K562 (cell line): ENCODE data around the gene ALKBH3. TPM values are rescaled to one million over a fixed set of nuclear protein-coding genes. Genes with fewer than 3 reads are reported as not detected.
A peak's percentile ranks its signal among the peaks of the same experiment; 100 is the strongest.

Source experiments
- CREBBP ChIP-seq: IDR thresholded peaks from one replicate; pipeline ENCODE4 v1.6.1; 2012; ENCODE audit warnings: low read depth, mild to moderate bottlenecking, control low read depth, inconsistent platforms, low read length
- E2F3 ChIP-seq: fragments of 250-450 bp; sonication (Bioruptor Pico); IDR thresholded peaks from 2 replicates; pipeline ENCODE4 v1.4.0; 2020; ENCODE audit warnings: mild to moderate bottlenecking
- FOXA3 ChIP-seq, 2 experiments: fragments of 450-650 bp in 1 of 2; sonication (generic) in 1 of 2; formaldehyde crosslinking; IDR thresholded peaks in 1 of 2; conservative IDR thresholded peaks in 1 of 2; 2 replicates each; pipeline versions ENCODE4 v1.4.0 to v1.8.0; 2020 to 2022; ENCODE audit warnings: mild to moderate bottlenecking in 2 of 2, missing genetic modification reagents in 1 of 2
- HNRNPUL1 ChIP-seq: fragments of 200-400 bp; formaldehyde crosslinking; IDR thresholded peaks from 2 replicates; pipeline ENCODE4 v1.6.1; 2017; ENCODE audit warnings: low read length
- LARP7 ChIP-seq: fragments of 450-650 bp; IDR thresholded peaks from 2 replicates; pipeline ENCODE4 v1.6.1; 2016
- MTA3 ChIP-seq: fragments of 450-650 bp; formaldehyde crosslinking; IDR thresholded peaks from 2 replicates; pipeline ENCODE4 v1.6.1; 2017; ENCODE audit warnings: mild to moderate bottlenecking, borderline replicate concordance
- MYNN ChIP-seq, 2 experiments: sonication (generic); formaldehyde crosslinking in 1 of 2; IDR thresholded peaks; 2 replicates each; pipeline versions ENCODE4 v1.5.0 to v1.6.1; 2016 to 2020; ENCODE audit warnings: antibody characterized with exemption in 1 of 2, missing genetic modification reagents in 1 of 2
- NFIC ChIP-seq: fragments of 450-650 bp; IDR thresholded peaks from 2 replicates; pipeline ENCODE4 v1.6.1; 2017; ENCODE audit warnings: mild to moderate bottlenecking, inconsistent platforms
- POLR2G ChIP-seq: fragments of 200-400 bp; formaldehyde crosslinking; IDR thresholded peaks from 2 replicates; pipeline ENCODE4 v1.6.1; 2017; ENCODE audit warnings: low read depth, mild to moderate bottlenecking, antibody characterized with exemption, low read length, moderate library complexity
- RAD21 ChIP-seq, 2 experiments: fragments of 250-450 bp in 1 of 2; fragments of 450-650 bp in 1 of 2; sonication (Bioruptor Pico) in 1 of 2; formaldehyde crosslinking in 1 of 2; IDR thresholded peaks in 1 of 2; conservative IDR thresholded peaks in 1 of 2; 2 replicates each; pipeline versions ENCODE4 v1.4.0 to v1.8.0; 2020 to 2022; ENCODE audit warnings: mild to moderate bottlenecking in 2 of 2, moderate library complexity in 1 of 2
- SIN3B ChIP-seq: fragments of 450-650 bp; IDR thresholded peaks from 2 replicates; pipeline ENCODE4 v1.6.1; 2017; ENCODE audit warnings: low read depth, mild to moderate bottlenecking, moderate library complexity
- SMC3 ChIP-seq: conservative IDR thresholded peaks from 2 replicates; pipeline ENCODE4 v1.6.1; 2011; ENCODE audit warnings: low read depth, low read length, improper control_type of control experiment; ENCODE audit not compliant: insufficient read depth
- SP1 ChIP-seq: sonication (generic); formaldehyde crosslinking; IDR thresholded peaks from 2 replicates; pipeline ENCODE4 v1.8.1; 2022; ENCODE audit warnings: mild to moderate bottlenecking, missing genetic modification reagents
- STAG1 ChIP-seq: sonication (generic); formaldehyde crosslinking; IDR thresholded peaks from 2 replicates; pipeline ENCODE4 v1.5.0; 2020; ENCODE audit warnings: missing genetic modification reagents, borderline replicate concordance
- ZNF184 ChIP-seq: sonication (generic); formaldehyde crosslinking; IDR thresholded peaks from 2 replicates; pipeline ENCODE4 v1.5.0; 2020; ENCODE audit warnings: missing genetic modification reagents
- ZNF696 ChIP-seq: fragments of 250-450 bp; sonication (Bioruptor Pico); conservative IDR thresholded peaks from 2 replicates; pipeline ENCODE4 v1.4.0; 2020; ENCODE audit warnings: mild to moderate bottlenecking, moderate library complexity
- ZNF780A ChIP-seq: fragments of 250-450 bp; sonication (Bioruptor Pico); IDR thresholded peaks from 2 replicates; pipeline ENCODE4 v1.5.0; 2021; ENCODE audit warnings: mild to moderate bottlenecking
- polyA plus RNA-seq, 8 experiments: library from polyadenylated mRNA; depleted of rRNA in 4 of 8; stranded (reverse) in 5 of 8; unstranded in 3 of 8; fragments of >200 nt; fragmentation: Nextera tagmentation in 2 of 8; fragmentation: Illumina TruSeq in 1 of 8; extraction: Ambion mirVana in 2 of 8; extraction: Trizol in 1 of 8; gene quantifications; 2 replicates each; pipeline versions ENCODE4 v1.2.1 to v1.2.3, GENCODE V29; 2011 to 2014; ENCODE audit warnings: inconsistent platforms in 1 of 8, missing spikeins in 1 of 8
- total RNA-seq, 7 experiments: library from RNA; depleted of rRNA in 6 of 7; stranded (reverse); fragments of >200 nt in 6 of 7; fragmentation: Illumina TruSeq in 2 of 7; extraction: Trizol in 2 of 7; gene quantifications; 2 replicates each; pipeline versions ENCODE4 v1.2.1 to v1.2.3, GENCODE V29; 2011 to 2021; ENCODE audit warnings: low replicate concordance in 1 of 7
- TF ChIP-seq, protein P1 (sequence below): fragments of 200-400 bp; formaldehyde crosslinking; IDR thresholded peaks from 2 replicates; pipeline ENCODE4 v1.6.1; 2017; ENCODE audit warnings: mild to moderate bottlenecking, low read depth, low read length, moderate library complexity

ALKBH3 gene
- total and polyA plus RNA-seq, 9 of the 15 experiments (the other 6 are each of a cell fraction or from before 2014, with no cell fraction given), result 16.0 to 49.9 (median 36.5) TPM

DNA sequence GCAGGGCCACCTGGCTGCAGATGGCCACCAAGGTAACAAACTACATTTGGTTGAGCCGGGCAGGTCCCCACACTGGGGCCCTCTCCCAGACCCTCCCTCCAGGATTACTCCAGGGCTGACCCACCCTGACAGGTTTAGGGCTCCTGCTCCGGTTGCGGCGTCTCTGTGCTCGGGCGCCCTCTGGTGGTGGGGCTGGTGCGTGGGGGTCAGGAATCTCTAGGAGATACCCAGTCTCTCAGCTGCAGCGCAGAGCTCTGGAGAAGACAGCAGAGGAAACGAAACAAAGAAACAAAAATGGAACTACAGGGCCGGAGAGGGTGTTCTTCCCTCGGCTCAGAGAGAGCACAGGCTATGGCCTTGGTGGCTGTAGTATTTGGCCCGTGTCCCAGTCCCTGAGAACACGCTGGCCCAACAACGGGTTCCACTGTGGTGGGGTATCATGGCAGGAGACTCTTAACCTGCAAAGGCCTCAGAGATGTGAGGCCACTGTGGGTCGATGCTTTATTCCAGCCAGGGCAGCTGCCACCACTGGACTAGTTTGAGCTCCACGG is 64.2 kb downstream of the ALKBH3 start (continued):
- TF ChIP-seq MYNN (IDR thresholded peaks at IDR 0.05), result 0 out of 2 replicates have a peak, but pooled peaks have one; percentile 21
- TF ChIP-seq MYNN (CRISPR knock-in tag; IDR thresholded peaks at IDR 0.05), result no peak
- peak; percentile 13; the same call in 1 of the 2 replicates for TF ChIP-seq STAG1
- TF ChIP-seq SMC3, result peak; percentile 63
- TF ChIP-seq LARP7, result no peak
- TF ChIP-seq HNRNPUL1, result no peak
- TF ChIP-seq ZNF184 (CRISPR knock-in tag), result no peak
- no peak for TF ChIP-seq FOXA3 (CRISPR knock-in tag; conservative IDR thresholded peaks at IDR 0.05 in 1 of 2, IDR thresholded peaks at IDR 0.05 in 1 of 2)
- TF ChIP-seq CREBBP, result no peak
- TF ChIP-seq SIN3B, result no peak
- TF ChIP-seq MTA3, result peak; percentile 85
- TF ChIP-seq, protein P1, sequence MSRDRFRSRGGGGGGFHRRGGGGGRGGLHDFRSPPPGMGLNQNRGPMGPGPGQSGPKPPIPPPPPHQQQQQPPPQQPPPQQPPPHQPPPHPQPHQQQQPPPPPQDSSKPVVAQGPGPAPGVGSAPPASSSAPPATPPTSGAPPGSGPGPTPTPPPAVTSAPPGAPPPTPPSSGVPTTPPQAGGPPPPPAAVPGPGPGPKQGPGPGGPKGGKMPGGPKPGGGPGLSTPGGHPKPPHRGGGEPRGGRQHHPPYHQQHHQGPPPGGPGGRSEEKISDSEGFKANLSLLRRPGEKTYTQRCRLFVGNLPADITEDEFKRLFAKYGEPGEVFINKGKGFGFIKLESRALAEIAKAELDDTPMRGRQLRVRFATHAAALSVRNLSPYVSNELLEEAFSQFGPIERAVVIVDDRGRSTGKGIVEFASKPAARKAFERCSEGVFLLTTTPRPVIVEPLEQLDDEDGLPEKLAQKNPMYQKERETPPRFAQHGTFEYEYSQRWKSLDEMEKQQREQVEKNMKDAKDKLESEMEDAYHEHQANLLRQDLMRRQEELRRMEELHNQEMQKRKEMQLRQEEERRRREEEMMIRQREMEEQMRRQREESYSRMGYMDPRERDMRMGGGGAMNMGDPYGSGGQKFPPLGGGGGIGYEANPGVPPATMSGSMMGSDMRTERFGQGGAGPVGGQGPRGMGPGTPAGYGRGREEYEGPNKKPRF, result no peak
- no peak; the same call in 1 of the 2 replicates for TF ChIP-seq SP1 (CRISPR knock-in tag)
- TF ChIP-seq POLR2G, result no peak
- TF ChIP-seq NFIC, result peak; percentile 28
- peak; percentile 79 to 89 for TF ChIP-seq RAD21 (CRISPR knock-in tag; conservative IDR thresholded peaks at IDR 0.05 in 1 of 2, IDR thresholded peaks at IDR 0.05 in 1 of 2)
- TF ChIP-seq ZNF696 (CRISPR knock-in tag), result no peak
- TF ChIP-seq ZNF780A, result no peak
- TF ChIP-seq E2F3 (CRISPR knock-in tag), result no peak
